ENCODE measurements around the gene RASGRF1.
"Not testable (repeated sequence)": the region's sequence is repeated elsewhere in the genome, so short reads cannot be mapped to it uniquely, and the experiment has no call there.

Gene RASGRF1

DNA sequence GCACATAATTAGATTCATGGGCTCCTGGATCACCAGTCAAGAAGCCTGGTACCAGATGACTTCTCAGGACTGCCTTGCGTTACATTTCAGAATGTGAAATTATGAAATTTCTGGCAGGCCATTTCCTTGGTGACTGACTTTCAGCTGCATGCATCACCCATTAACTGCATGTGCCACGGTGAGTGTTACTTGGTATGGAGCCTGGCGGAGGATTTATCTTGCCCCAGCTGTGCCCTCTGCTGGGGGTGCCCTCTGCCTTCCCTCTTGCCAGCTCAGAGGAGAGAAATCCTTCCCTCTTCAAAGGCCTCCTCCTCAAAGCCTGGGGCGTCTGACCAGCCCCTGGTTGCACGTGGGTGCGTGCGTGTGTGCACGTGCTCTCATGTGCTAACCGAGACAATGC, 88.0 kb downstream of the RASGRF1 start:
- DNase-seq = no peak

DNA sequence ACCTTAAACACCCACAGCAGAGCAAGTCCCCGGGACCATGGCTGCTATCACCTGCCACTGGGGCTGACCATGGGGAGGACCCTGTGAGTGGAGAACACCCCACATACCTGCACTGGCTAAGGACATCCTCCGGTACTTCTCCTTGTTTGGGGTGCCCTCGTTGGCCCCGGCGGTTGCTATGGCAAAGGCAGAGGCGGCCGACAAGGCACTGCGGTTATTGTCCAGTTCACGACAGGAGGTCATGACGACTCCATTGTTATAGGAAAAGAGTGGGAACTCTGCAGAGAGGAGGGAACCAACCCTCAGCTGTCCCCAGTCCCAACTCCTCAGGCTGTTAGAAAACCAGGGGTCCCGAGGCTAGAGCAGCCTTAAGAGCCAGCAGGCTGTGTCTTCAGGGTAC, 90.9 kb downstream of the RASGRF1 start:
- no peak for DNase-seq

DNA sequence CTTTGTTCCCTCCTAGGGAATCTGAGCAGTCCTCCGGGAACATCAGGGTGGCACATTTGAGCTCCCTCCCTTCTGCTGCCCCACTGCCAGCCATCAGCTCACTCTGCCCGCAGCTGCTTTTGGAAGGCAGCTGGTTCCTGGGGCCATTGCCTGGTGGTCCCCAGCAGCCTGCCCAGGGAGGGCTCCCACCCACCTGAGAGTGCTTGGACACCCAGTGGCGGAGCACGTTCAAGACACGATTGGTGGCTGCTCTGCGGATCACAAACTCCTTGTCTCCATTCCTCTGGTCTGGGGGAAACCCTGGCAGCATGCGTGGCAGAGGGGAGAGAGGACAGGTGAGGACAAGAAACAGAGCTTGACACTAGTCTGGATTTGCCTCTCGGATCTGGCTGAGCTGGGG, 92.1 kb downstream of the RASGRF1 start:
- no peak for DNase-seq

DNA sequence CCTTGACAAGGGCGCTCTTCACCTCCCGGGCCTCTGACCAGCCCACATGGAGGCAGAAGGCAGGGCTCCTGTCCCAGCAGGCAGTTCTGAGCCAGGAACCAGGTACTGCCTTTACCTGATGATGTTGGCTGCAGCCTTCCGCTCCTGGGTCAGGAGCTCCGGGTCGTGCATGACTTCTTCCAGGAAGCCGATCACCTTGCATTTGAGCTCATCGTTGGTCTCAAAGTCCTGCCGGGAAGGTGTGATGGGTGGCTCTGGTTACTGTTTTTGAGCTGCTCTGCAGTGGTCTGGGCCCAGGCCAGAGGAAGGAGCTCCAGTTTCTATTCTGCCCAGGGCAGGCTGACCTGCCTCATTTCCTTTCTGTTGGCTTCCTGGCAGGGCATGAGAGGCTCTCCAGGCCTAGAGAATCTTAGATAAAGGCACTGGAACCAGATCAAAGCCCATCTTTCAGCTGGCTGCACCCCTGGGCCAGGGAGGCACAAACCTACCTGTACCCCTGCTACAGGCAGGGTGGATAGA, 92.5 kb downstream of the RASGRF1 start:
- no peak for DNase-seq

DNA sequence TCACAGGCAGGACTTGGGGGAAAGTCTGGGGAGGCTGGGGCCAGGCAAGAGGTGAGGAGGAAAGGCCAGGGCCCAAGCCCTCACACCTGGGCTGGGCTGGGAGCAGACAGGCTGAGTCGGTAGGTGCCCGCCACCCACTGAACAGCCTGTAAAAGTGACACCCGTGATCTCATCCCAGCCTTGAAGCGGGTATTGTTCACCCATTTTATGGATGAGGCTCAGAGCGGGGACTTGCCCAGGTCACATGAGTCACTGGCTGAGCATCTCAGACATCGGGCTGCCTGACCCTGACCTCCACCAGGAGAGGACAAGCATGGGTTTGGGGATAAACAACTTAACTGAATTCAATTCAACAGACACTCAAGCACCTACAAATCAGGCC, 93.7 kb downstream of the RASGRF1 start:
- DNase-seq = no peak

DNA sequence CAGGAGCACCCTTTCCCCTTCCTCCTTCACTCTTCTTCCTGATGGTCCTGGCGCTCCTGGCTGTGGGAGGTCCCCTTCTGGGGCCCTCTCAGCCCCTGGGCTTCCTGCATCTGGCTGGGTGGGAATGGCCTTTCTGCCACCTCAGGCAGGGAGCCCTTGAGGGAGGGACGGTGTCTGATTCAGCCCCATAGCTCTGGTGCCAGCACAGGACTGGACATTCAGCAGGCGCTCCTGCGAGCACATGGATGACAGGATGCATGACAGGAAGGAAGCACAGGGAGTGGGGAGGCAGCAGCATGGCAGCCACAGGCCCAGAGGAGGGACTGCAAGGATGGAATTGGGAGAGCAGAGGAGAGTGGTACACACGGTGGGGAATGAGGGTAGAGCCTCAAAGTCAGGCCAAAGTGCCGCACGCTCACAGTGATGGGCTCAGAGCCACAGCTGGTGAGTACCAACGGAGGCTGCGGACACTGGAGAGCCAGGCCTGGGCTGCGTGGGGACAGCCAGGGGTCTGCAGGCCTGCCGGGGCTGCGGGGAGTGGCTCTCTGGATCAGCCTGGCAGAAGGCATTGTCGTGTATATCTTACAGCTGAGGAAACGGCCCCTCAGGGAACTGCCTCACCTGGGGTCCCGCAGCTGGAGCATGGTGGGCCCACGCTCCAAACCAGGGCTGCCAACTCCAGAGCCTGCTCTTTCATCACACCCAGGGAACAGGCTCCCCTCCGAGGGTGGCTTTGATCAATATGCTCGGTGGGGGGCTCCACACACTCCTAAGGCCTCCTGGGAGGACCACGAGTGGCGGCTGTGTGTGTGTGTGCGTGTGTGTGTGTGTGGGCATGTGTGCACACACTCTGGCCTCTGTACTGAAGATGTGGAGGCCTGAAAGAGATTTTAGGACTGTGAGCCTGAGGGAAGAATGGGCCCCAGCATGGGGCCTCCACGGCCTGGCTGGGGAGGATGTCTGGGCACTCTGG, 94.4 kb downstream of the RASGRF1 start:
- no peak for DNase-seq

DNA sequence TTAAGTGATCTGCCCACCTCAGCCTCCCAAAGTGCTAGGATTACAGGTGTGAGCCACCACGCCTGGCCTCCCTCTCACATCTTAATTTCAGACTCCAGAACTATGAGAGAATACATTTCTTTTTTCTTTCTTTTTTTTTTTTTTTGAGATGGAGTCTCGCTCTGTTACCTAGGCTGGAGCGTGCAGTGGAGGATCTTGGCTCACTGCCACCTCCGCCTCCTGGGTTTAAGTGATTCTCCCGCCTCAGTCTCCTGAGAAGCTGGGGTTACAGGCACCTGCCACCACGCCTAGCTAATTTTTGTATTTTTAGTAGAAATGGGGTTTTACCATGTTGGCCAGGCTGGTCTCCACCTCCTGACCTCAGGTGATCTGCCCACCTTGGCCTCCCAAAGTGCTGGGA, 95.4 kb downstream of the RASGRF1 start:
- DNase-seq = not testable (repeated sequence)

DNA sequence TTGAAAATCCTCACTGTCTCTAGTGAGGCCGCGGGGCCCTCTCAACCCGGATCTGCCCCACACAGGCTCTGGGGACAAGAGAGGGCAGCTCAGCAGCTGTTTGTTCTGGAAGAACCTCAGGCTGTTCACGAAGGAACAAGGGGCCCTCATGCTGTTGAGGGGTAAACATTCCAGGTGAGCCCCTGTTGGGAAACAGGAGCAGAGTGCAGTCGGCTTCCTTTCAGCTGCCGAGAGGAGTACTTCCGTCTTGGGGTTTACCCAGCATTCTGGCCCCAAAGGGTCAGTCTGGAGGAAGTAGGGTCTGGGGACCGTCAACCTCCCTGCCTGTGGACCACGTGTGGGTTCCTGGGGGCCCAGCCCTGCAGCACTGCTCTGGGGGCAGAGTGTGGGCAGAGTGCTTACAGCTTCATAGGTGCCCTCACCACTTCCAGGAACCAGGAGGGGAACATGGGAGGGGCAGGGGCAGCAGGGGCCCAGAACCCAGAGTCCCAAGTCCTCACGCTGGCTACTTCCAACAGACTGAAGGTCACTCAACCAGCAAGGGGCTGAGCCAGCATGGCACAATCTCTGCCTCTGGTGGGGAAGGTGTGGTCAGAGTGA, 96.5 kb downstream of the RASGRF1 start:
- no peak for DNase-seq

DNA sequence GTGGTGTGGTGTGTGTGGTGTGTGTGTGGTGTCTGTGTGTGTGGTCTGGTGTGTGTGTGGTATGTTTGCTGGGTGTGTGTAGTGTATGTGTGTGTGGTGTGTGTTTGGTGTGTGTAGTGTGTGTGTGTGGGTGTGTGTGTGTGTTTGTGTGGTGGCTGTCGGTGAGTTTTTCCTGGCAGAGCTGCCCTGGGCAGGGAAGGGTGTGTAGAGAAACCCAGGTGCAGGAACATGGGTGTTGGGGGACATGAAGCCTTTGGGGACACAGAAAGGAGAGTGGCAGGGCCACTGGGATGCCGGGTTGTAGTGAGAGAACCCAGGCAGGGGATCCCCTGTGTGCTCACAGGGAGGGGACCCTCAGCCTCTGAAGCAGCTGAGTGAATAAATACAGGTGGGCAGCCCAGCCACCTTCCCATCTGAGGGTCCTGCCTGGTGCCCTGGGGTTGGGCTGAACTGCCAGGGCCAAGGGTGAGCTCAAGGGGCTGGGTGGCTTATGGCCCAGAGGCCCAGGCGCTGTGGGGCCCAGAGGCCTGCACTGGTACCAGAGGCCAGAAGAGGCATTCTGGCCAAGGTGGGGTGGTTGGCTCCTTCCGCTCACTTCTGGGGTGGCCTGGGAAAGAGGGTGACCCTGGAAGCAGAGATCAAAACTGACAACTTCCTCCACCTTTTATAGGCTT, 97.2 kb downstream of the RASGRF1 start:
- DNase-seq = no peak

DNA sequence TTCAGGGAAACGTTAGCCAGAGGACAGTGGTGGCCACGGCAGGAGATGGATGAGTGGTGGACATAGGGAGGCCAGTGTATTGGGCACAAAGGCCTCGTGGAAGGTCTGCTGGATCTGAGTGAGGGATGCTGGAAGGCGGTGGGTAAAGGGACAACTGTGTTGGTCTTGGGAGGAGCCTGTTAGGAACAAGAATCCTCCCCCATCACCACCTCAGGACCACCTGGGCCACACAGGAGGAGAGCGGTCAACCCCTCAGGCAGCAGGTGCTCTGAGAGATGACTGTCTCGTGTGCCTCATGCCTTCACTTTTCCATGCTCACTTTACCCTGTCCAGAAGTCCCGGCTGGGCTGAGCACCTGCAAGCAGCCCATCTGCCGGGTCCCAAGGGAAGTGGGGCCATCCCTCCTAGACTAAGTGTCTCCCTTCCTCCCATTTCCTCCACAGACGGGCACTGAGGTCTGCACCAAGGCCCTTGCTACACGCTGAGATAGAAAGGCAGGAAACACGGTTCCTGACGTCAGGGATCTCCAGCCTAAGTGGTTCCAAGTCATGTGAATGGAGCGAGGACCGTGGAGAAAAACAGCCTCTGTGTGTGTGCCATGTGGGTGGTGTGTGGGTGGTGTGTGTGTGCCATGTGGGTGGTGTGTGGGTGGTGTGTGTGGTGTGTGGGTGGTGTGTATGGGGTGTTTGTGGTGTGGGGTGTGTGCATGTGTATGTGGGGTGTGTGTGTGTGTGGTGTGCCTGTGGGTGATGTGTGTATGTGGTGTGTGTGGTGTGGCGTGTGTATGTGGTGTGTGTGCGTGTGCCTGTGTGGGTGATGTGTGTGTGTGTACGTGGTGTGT, 97.9 kb downstream of the RASGRF1 start:
- DNase-seq = no peak

DNA sequence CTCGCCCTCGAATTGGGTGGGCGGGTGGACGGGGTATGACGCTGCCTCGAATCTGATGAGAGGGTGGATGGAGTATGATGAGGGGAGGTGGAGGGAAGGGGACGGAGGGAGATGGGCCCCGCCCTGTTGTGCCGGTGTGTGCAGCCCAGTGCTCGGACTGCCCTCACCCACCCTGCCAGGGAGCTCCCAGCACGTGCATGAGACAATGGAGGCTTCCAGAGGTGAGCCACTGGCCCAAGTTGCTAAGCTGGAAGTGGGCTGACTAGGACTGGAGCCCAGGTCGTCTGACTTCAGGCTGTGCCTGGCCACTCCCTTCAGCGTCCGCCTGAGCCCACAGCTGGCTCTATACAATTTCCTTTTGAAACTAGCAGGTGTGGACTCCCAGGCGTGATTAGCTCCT, 98.7 kb downstream of the RASGRF1 start:
- no peak for DNase-seq

DNA sequence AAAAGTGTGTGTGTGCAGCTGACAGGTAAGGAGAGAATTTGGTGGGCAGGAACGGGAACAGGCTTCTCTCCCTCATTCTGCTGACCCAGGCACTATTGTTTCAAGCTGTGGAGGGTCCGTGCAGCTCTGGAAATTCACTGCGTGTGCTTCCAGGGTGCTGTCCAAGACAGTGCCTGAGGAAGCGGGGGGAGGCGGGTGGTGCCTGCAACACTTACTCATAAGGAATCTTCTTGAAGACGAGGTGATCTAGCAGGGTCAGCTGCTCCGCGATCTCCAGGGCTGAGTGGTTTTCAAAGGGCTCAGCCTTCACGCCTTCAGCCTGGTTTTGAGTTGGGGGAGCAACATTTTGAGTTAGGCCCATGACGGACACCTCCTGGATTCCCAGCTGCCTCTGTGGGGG, 99.1 kb downstream of the RASGRF1 start:
- no peak for DNase-seq

DNA sequence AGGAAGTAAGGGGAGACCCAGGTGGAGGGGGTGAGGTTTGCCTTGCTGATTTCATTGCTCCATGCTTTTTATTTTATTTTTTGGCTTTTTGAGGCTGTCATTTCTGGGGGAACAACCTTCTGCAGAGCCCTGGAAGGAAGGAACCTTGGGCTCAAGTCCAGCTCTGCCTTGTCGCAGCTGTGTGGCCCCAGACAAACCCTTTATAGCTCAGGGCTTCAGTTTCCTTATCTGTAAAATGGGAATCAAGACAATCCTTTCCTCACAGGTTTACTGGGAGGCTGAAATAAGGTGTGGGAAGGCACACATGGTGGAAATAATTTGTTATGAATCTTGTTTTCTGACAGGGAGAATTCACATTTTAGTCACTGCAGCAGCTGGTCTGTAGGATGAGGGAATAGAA, 100.3 kb downstream of the RASGRF1 start:
- DNase-seq = no peak

DNA sequence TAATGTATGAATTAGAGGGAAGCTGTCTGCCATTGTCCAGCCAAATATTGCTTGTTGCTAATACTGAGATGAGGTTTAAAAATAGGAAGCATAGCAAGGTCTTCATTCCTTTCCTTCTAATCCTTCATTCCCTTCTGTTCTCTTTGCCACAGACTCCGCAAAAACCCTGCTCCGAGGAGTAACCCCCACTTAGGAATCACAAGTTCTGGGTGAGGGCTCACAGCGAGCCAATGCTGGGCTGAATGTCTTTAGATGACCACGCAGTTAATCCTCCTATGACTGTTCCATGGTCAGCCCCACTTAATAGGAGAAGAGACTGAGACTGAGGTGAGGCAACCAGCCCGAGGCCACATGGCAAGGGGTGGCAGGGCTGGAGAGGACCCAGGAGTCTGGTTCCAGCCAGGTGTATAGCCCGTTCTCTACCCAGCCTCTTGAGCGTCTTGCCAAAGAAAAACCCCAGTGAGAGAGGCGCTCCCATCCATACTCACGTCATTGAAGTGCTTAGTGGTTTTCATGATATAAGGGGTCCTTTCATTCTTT, 100.8 kb downstream of the RASGRF1 start:
- no peak for DNase-seq

DNA sequence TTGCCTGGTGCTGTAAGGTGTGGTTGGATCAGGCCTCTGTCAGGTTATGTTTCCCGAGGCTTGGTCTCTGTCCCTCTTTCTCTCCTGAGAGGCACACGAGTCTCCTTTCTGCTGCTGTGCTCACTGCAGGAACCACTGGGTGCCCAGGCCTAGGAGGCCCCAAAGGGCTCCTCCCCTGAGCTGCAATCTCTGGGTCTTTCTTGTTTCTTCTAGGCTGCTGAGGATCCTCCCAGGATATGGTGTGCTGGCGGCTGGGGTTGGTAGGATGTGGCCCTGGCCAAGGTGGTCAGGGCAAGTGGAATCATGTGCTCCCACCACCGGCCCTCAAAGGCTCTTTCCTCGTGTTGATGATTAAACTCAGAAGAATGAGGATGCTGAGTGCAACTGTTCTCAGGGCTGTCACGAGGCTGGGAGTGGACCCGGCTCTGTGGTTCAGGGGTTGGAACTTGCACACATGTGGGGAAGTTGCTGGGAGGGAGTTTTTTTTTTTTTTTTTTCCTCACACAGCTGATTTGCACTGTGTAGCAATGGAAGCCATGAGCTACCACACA, 102.1 kb downstream of the RASGRF1 start:
- DNase-seq = no peak

DNA sequence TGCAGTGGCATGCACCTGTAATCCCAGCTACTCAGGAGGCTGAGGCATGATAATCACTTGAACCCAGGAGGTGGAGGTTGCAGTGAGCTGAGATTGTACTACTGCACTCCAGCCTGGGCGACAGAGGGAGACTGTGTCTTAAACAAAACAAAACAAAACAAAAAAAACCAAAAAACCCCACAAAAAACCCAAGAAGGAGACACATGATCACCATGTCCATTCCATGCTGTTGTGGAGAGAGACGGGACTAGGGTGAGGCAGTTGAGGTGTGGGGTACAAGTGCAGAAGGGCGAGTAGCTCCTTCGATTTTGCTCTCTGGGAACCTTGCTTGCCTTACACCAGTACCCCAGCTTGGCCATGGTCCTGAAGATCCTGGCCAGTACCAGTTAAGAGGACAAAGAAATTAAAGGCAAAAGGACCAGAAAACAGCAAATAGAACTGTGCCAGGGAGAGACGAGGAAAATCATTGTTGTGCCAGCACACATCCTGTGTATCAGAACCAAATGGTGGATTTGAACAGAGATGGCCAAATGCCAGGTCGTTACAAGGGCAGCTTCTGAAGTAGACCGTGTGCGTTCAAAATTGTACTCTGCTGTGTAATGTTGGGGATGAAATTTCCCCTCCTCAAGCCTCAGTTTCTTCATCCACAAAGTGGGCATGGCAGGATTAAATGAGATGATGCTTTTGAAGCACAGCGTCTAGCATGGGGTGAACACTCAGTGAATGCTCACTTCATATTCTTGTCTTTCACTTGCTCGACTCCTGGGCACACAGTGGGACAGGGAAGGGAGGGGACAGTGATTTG, 102.8 kb downstream of the RASGRF1 start:
- no peak for DNase-seq

DNA sequence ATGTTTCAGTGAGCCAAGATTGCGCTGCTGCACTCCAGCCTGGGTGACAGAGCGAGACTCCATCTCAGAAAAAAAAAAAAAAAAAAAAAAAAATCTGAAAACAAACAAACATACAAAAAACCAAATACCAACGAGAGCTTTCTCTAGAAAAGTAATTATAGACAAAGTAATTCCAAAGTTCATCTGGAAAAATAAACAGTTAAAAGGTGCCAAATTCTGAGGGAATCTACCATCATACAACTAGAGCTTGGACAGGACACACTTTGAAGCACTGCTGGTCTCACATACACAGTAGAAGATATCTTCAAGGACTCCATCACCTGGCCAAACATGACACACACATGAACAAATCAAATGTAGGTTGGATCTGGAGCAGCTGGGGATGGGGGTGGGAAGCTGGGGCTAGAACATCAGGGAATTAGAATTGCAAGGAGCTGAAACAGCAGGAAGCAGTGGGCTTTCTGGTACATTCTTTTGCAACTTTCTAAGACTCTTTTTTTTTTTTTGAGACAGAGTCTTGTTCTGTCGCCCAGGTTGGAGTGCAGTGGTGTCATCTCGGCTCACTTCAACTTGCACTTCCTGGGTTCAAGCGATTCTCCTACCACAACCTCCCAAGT, 104.6 kb downstream of the RASGRF1 start:
- no peak for DNase-seq

DNA sequence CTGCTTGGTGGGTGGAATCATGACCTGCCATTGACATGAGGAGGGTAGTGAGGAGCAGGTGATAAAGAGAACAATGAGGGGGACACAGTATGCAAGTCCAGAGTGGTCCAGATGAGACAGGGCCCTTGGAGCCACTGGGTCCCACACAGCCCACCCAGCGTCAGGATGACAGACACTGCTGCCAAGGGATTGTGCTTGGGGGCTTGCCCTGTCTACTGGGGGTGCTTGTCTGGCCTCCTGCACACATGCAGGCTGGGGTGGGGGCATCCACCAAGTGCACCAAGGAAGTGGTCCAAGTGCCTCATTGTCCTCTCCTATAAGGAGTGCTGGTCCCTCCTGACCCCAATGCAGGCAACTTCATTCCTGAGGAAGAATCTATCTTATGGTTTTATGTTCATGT, 106.5 kb downstream of the RASGRF1 start:
- no peak for DNase-seq

DNA sequence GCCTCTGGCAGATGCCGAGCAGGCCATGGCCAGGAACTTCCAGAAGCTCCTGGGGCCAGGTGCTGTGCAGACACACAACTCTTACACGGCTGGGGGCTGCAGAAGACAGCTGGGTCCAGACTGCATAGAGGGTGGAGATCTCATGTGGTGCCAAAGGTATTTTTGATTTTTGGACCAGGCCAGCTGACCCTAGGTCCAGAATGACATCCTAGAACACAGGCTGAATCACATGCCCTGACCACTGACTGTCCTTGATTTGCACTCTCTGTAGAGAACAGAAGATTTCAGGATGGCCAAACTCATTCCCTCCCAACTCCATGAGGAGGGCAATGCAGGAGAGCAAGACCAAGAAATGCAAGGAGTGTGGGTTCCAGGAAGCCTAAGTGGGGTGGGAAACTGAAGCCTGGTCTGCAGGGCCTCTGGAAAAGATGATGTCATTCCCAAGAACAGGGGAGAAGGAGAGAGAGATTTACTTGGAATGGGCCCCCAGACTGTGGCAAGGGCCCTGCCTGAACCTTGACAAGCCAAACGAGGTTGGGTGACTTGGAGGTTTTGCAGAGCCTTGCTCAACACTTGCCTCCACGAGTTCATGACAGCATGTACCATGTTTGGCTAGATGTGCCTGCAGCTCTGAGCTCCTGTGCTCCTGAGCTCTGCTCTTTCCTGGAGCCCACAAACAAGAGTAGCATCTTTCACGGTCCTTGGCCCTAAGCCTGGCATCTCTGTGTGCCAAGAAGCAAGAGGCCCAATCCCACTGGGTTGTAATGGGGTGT, 107.2 kb downstream of the RASGRF1 start:
- DNase-seq = no peak

DNA sequence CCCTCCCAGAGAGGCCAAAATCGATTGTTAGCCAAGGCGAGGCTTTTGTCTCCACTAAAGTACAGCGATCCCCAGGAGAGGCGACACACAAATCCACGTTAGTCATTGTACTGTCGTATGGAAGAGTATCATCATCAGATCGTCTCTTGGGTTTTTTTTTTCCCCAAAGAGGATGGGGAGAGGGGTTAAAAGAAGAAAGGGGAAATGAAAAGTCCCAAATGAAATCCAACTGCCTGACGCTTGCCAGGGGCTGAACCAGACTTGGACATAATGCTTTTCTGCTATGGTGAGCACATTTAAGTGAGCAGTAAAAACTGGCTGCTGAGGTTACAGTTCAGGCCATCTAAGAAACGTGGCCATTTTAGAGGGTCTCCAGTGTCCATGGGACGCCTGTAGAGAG, 107.8 kb downstream of the RASGRF1 start:
- DNase-seq = no peak

Data from stimulated activated naive CD4-positive, alpha-beta T cell treated with Interleukin-2 at 50 U/mL for 16 hours (primary cell).